ENCODE results near the gene ARHGAP19. TPM values are rescaled to one million over a fixed set of nuclear protein-coding genes. Genes with fewer than 3 reads are reported as not detected.

Gene ARHGAP19
- total RNA-seq, 4 donors from 2014 or later = 3.7 to 15.4 (median 7.5) TPM

- H3K4me3 ChIP-seq = no peak overlapping the region
- H3K9me3 ChIP-seq = no peaks in the 10 kb centered on the region
- no peak for DNase-seq
- intact Hi-C loops (cut with DNase I) = no loop called here
- H3K4me1 ChIP-seq = no peaks in the 10 kb centered on the region
- peaks cover 0 to under 1% (median 0%) of the 10 kb centered on the region in 3 donors for H3K36me3 ChIP-seq
- H3K27ac ChIP-seq = no peak overlapping the region
- TF ChIP-seq CTCF (IDR thresholded peaks at IDR 0.05) (no peak), POLR2A (IDR thresholded peaks at IDR 0.05) (no peak)
- WGBS, 2 donors = 84 to 87% methylated on average over 12 to 15 of the region's 15 CpGs
- no peaks in the 10 kb centered on the region for H3K27me3 ChIP-seq
These were observed 76.7 kb downstream of the ARHGAP19 start for GRCh38 chr10:97215619-97216260.

GRCh38 chr10:97213431-97213830 lies 79.0 kb downstream of the ARHGAP19 start:
- Histone ChIP-seq H3K4me1 (no peaks in the 10 kb centered on the region), H3K9me3 (no peaks in the 10 kb centered on the region), H3K4me3 (no peak overlapping the region), H3K27ac (no peak overlapping the region), H3K36me3 (no peaks in the 10 kb centered on the region), H3K27me3 (peaks cover 0 to 11% (median 0%) of the 10 kb centered on the region in 4 donors)
- TF ChIP-seq CTCF (IDR thresholded peaks at IDR 0.05) (no peak), POLR2A (IDR thresholded peaks at IDR 0.05) (no peak)
- DNase-seq = no peak
- intact Hi-C loops (cut with DNase I) = no loop called here
- 52 to 56% methylated on average over 8 to 9 of the region's 9 CpGs for WGBS, 2 donors

- no peak for DNase-seq
- peaks cover 0 to 11% (median 0%) of the 10 kb centered on the region in 4 donors for H3K27me3 ChIP-seq
- no peaks in the 10 kb centered on the region for H3K4me1 ChIP-seq
- TF ChIP-seq CTCF (IDR thresholded peaks at IDR 0.05) (no peak), POLR2A (IDR thresholded peaks at IDR 0.05) (no peak)
- no peak overlapping the region for H3K4me3 ChIP-seq
- H3K36me3 ChIP-seq = no peaks in the 10 kb centered on the region
- intact Hi-C loops (cut with DNase I) = no loop called here
- H3K27ac ChIP-seq = no peak overlapping the region
- WGBS, 2 donors = 33 to 95% methylated on average over 1 to 9 of the region's 9 CpGs
- H3K9me3 ChIP-seq = no peaks in the 10 kb centered on the region
These were observed 81.2 kb downstream of the ARHGAP19 start for GRCh38 chr10:97211229-97211628.

- peaks cover 0 to 14% (median 0%) of the 10 kb centered on the region in 4 donors for H3K27me3 ChIP-seq
- intact Hi-C loops (cut with DNase I) = no loop called here
- H3K36me3 ChIP-seq = no peaks in the 10 kb centered on the region
- H3K4me3 ChIP-seq = no peak overlapping the region
- no peaks in the 10 kb centered on the region for H3K9me3 ChIP-seq
- H3K27ac ChIP-seq = no peak overlapping the region
- H3K4me1 ChIP-seq = no peaks in the 10 kb centered on the region
- TF ChIP-seq POLR2A (IDR thresholded peaks at IDR 0.05) (no peak), CTCF (IDR thresholded peaks at IDR 0.05) (peak; percentile 87 to 97 (median 90))
- 4 to 8% methylated on average over 7 to 8 of the region's 8 CpGs for WGBS, 2 donors
- DNase-seq = no peak
These were observed 81.9 kb downstream of the ARHGAP19 start for GRCh38 chr10:97210543-97210960.

GRCh38 chr10:97207756-97208346 lies 84.6 kb downstream of the ARHGAP19 start:
- intact Hi-C loops (cut with DNase I) = loop anchor here (10.0 kb wide), 1 partner anchor 133 kb away; no protein-coding TSS in a partner anchor
- peaks cover 0 to 22% (median 0%) of the 10 kb centered on the region in 4 donors for H3K27me3 ChIP-seq
- 46 to 53% methylated on average over 3 to 7 of the region's 7 CpGs for WGBS, 2 donors
- no peak overlapping the region for H3K27ac ChIP-seq
- H3K9me3 ChIP-seq = no peaks in the 10 kb centered on the region
- H3K4me1 ChIP-seq = no peaks in the 10 kb centered on the region
- no peak overlapping the region for H3K4me3 ChIP-seq
- DNase-seq = no peak
- H3K36me3 ChIP-seq = no peaks in the 10 kb centered on the region
- no peak for TF ChIP-seq POLR2A (IDR thresholded peaks at IDR 0.05)
- TF ChIP-seq CTCF (IDR thresholded peaks at IDR 0.05) = no peak

Data from esophagus squamous epithelium (tissue), 5 donors.